K562 (cell line): ENCODE results near the gene HNF1B. TPM values are rescaled to one million over a fixed set of nuclear protein-coding genes. Genes with fewer than 3 reads are reported as not detected.

ENCODE experiments used
- ATAC-seq: fragments of 200-7000 bp; cut with Tn5 transposase; 3 replicates; pipeline ENCODE4 v1.9.1; 2020; ENCODE audit warnings: moderate library complexity
- BruUV-seq: library from RNA; stranded (reverse); fragments of 400-500 nt; replicated peaks from 2 replicates; lab custom pipeline; 2021; lab: Mats Ljungman, UMichigan
- CTCF ChIA-PET: fragments of 300-600 bp; formaldehyde crosslinking; extraction: SDS; loops from one replicate; lab custom pipeline; 2021; ENCODE audit warnings: low intra/inter-chr PET ratio; lab: Yijun Ruan, JAX
- POLR2A ChIA-PET: fragments of 300-600, 350-650 bp; sonication (Branson Sonifier 250); formaldehyde crosslinking; extraction: SDS; loops from one replicate; lab custom pipeline; 2021; ENCODE audit warnings: antibody characterized with exemption, inconsistent platforms; lab: Yijun Ruan, JAX
- DNase-seq, 4 experiments: peaks; one replicate each; pipeline versions ENCODE4 v3.0.0 to v3.0.0-alpha.2; 2011 to 2018; ENCODE audit warnings: low spot score in 3 of 4, mixed read lengths in 3 of 4; ENCODE audit errors: extremely low read depth in 1 of 4
- FAIRE-seq: peaks from 2 replicates; lab custom pipeline; 2011; peaks lifted over from hg19 to GRCh38; lab: Jason Lieb, UNC
- H2AFZ ChIP-seq: 2 replicates; pipeline ENCODE4 v1.6.0; 2011; ENCODE audit warnings: low read depth, low read length, control low read depth, inconsistent platforms
- H3K27ac ChIP-seq: fragments of 200-600 bp; 3 replicates; pipeline ENCODE4 v1.8.0; 2011; ENCODE audit warnings: low read depth, mild to moderate bottlenecking, control low read depth, inconsistent platforms, low read length, moderate library complexity, mixed read lengths; ENCODE audit errors: extremely low read depth
- H3K27me3 ChIP-seq, 2 experiments: fragments of 300-600 bp in 1 of 2; 2 replicates in 1 of 2; 3 replicates in 1 of 2; pipeline versions ENCODE4 v1.6.0 to v1.8.0; 2011; ENCODE audit warnings: inconsistent platforms in 2 of 2, low read length in 2 of 2, mild to moderate bottlenecking in 1 of 2, mixed read lengths in 1 of 2, moderate library complexity in 1 of 2; ENCODE audit not compliant: control insufficient read depth in 2 of 2, insufficient read depth in 2 of 2
- H3K36me3 ChIP-seq: fragments of 300-600 bp; 3 replicates; pipeline ENCODE4 v1.8.0; 2011; ENCODE audit warnings: mild to moderate bottlenecking, low read length, inconsistent platforms; ENCODE audit not compliant: control insufficient read depth, insufficient read depth
- H3K4me1 ChIP-seq, 2 experiments: fragments of 200-600 bp in 1 of 2; replicated peaks in 1 of 2; 2 replicates in 1 of 2; 3 replicates in 1 of 2; pipeline versions ENCODE4 v1.5.1 to v1.8.0; 2011; ENCODE audit warnings: inconsistent platforms in 2 of 2, low read length in 2 of 2, mild to moderate bottlenecking in 1 of 2, mixed read lengths in 1 of 2, moderate library complexity in 1 of 2; ENCODE audit not compliant: control insufficient read depth in 2 of 2, insufficient read depth in 2 of 2
- H3K4me2 ChIP-seq: 2 replicates; pipeline ENCODE4 v1.6.1; 2011; ENCODE audit warnings: low read length, control low read depth, inconsistent platforms, mixed read lengths; ENCODE audit not compliant: insufficient read depth
- H3K4me3 ChIP-seq: fragments of 200-600 bp; sonication (generic), shearing (Covaris generic); 2 replicates; pipeline ENCODE4 v1.5.1; 2016; ENCODE audit warnings: control low read depth, inconsistent platforms
- H3K79me2 ChIP-seq: fragments of 200-600 bp; 3 replicates; pipeline ENCODE4 v1.8.0; 2011; ENCODE audit warnings: low read length, inconsistent platforms; ENCODE audit not compliant: control insufficient read depth, insufficient read depth
- H3K9ac ChIP-seq, 2 experiments: 2 replicates each; pipeline versions ENCODE4 v1.6.0 to v1.6.1; 2011; ENCODE audit warnings: low read depth in 2 of 2, low read length in 2 of 2, control low read depth in 1 of 2, inconsistent platforms in 1 of 2, mild to moderate bottlenecking in 1 of 2, mixed read lengths in 1 of 2; ENCODE audit not compliant: insufficient read depth in 1 of 2
- H3K9me1 ChIP-seq: one replicate; pipeline ENCODE4 v1.6.0; 2011; ENCODE audit warnings: inconsistent platforms, mild to moderate bottlenecking, low read length, moderate library complexity; ENCODE audit not compliant: control insufficient read depth, insufficient read depth
- H3K9me3 ChIP-seq: replicated peaks from 2 replicates; pipeline ENCODE4 v1.5.1; 2011; ENCODE audit warnings: low read depth, low read length, inconsistent platforms; ENCODE audit not compliant: control insufficient read depth, insufficient read depth
- H4K20me1 ChIP-seq: replicated peaks from 2 replicates; pipeline ENCODE4 v1.6.1; 2011; ENCODE audit warnings: low read length, inconsistent platforms, mixed read lengths; ENCODE audit not compliant: control insufficient read depth, insufficient read depth
- E2F4 ChIP-seq: sonication (generic); formaldehyde crosslinking; IDR thresholded peaks from 2 replicates; pipeline ENCODE4 v1.8.0; 2022; ENCODE audit warnings: mild to moderate bottlenecking, low read depth, missing genetic modification reagents
- GATAD2B ChIP-seq: fragments of 450-650 bp; IDR thresholded peaks from 2 replicates; pipeline ENCODE4 v1.6.1; 2017; ENCODE audit warnings: mild to moderate bottlenecking, borderline replicate concordance
- HDGF ChIP-seq: fragments of 450-650 bp; IDR thresholded peaks from 2 replicates; pipeline ENCODE4 v1.6.1; 2016
- HLTF ChIP-seq: fragments of 450-650 bp; IDR thresholded peaks from 2 replicates; pipeline ENCODE4 v1.6.1; 2016
- MBD2 ChIP-seq: sonication (generic); IDR thresholded peaks from 2 replicates; pipeline ENCODE4 v1.6.1; 2016; ENCODE audit warnings: low read depth, borderline replicate concordance
- RBM17 ChIP-seq: fragments of 200-400 bp; formaldehyde crosslinking; IDR thresholded peaks from 2 replicates; pipeline ENCODE4 v1.6.1; 2017; ENCODE audit warnings: low read depth, mild to moderate bottlenecking, low read length, borderline replicate concordance
- ZBED1 ChIP-seq: IDR thresholded peaks from 2 replicates; pipeline ENCODE4 v1.6.1; 2014
- ZNF197 ChIP-seq: fragments of 200-800 bp; sonication (Bioruptor generic); IDR thresholded peaks from 2 replicates; pipeline ENCODE4 v1.6.1; 2016; ENCODE audit warnings: low read depth, missing genetic modification characterization, missing compliant biosample characterization
- ZNF280A ChIP-seq: fragments of 450-650 bp; IDR thresholded peaks from 2 replicates; pipeline ENCODE4 v1.6.1; 2018; ENCODE audit warnings: mild to moderate bottlenecking, low read depth; ENCODE audit not compliant: partially characterized antibody
- WGBS: fragments of 100-300 bp; shearing (Covaris generic); methylation state at CpG from one replicate; pipeline ENCODE4 v1.1.6; 2016; ENCODE audit warnings: low coverage, mixed read lengths; ENCODE audit not compliant: insufficient coverage; ENCODE audit errors: missing lambda C conversion rate; 5-methylcytosine and 5-hydroxymethylcytosine counted together
- in situ Hi-C: fragments of 300-500 bp; cut with MboI; formaldehyde crosslinking; loops from 4 replicates; pipeline ENCODE4 v1.15.0; 2018; ENCODE audit warnings: inconsistent platforms, mixed read lengths
- intact Hi-C: fragments of 100-400 bp; cut with micrococcal nuclease; formaldehyde crosslinking; loops from 2 replicates; pipeline ENCODE4 v1.14.2; 2022
- polyA plus RNA-seq, 8 experiments: library from polyadenylated mRNA; depleted of rRNA in 4 of 8; stranded (reverse) in 5 of 8; unstranded in 3 of 8; fragments of >200 nt; fragmentation: Nextera tagmentation in 2 of 8; fragmentation: Illumina TruSeq in 1 of 8; extraction: Ambion mirVana in 2 of 8; extraction: Trizol in 1 of 8; gene quantifications; 2 replicates each; pipeline versions ENCODE4 v1.2.1 to v1.2.3, GENCODE V29; 2011 to 2014; ENCODE audit warnings: inconsistent platforms in 1 of 8, missing spikeins in 1 of 8
- total RNA-seq, 7 experiments: library from RNA; depleted of rRNA in 6 of 7; stranded (reverse); fragments of >200 nt in 6 of 7; fragmentation: Illumina TruSeq in 2 of 7; extraction: Trizol in 2 of 7; gene quantifications; 2 replicates each; pipeline versions ENCODE4 v1.2.1 to v1.2.3, GENCODE V29; 2011 to 2021; ENCODE audit warnings: low replicate concordance in 1 of 7

Gene HNF1B
- total and polyA plus RNA-seq, 9 of the 15 experiments (the other 6 are each of a cell fraction or from before 2014, with no cell fraction given) = not detected

- TF ChIP-seq E2F4 (CRISPR knock-in tag) (no peak), HDGF (no peak), GATAD2B (no peak), ZNF197 (CRISPR knock-in tag) (no peak)
Measured at GRCh38 chr17:37726891-37727675, 17.8 kb downstream of the HNF1B start (continued).

GRCh38 chr17:37726248-37726647, 18.6 kb downstream of the HNF1B start:
- FAIRE-seq (no peak), DNase-seq (no peak), ATAC-seq (no peak)
- no peaks in the 10 kb centered on the region for H3K9me1 ChIP-seq
- no TSS peak for BruUV-seq
- 0% methylated on average over 3 of the region's 3 CpGs for WGBS
- no peaks in the 10 kb centered on the region for H3K4me1 ChIP-seq
- in situ Hi-C loops = no loop called here
- intact Hi-C loops = no loop called here
- no peaks in the 10 kb centered on the region for H3K36me3 ChIP-seq
- H3K9ac ChIP-seq = no peak overlapping the region
- CTCF ChIA-PET = no interaction called here
- no peak overlapping the region for H3K27ac ChIP-seq
- no peaks in the 10 kb centered on the region for H3K79me2 ChIP-seq
- POLR2A ChIA-PET = interaction anchor here (0.6 to 0.8 kb wide), 4 partner anchors 8 to 1226 kb away, joined by 3 to 4 read pairs (median 3); no protein-coding TSS in a partner anchor
- H3K4me3 ChIP-seq = no peak overlapping the region
- H3K4me2 ChIP-seq = no peak overlapping the region
- peaks cover 27 to 77% of the 10 kb centered on the region in 2 experiments; a peak in 4 of 5 replicates for H3K27me3 ChIP-seq
- no peaks in the 10 kb centered on the region for H4K20me1 ChIP-seq
- no peaks in the 10 kb centered on the region for H3K9me3 ChIP-seq
- H2AFZ ChIP-seq = no peak overlapping the region
- TF ChIP-seq RBM17 (no peak), ZBED1 (no peak), ZNF280A (no peak), HLTF (no peak), MBD2 (no peak)
